Tibial nerve (tissue), 4 donors: ENCODE results near the gene CHD6. TPM values are rescaled to one million over a fixed set of nuclear protein-coding genes. Genes with fewer than 3 reads are reported as not detected.

Experiments used
- DNase-seq, 2 donors: peaks; one replicate each; pipeline ENCODE4 v3.0.0-alpha.2; 2019; ENCODE audit warnings: low spot score in 2 of 2
- H3K27ac ChIP-seq, 4 donors: fragments of 200-600 bp; sonication (generic) in 3 of 4; one replicate each; pipeline ENCODE4 v1.5.1; 2017 to 2019; ENCODE audit warnings: mild to moderate bottlenecking in 1 of 4
- H3K27me3 ChIP-seq, 2 donors: fragments of 200-600 bp; sonication (generic) in 1 of 2; one replicate each; pipeline versions ENCODE4 v1.5.1 to v1.6.0; 2017 to 2019
- H3K36me3 ChIP-seq, 3 donors: fragments of 200-600 bp; sonication (generic); one replicate each; pipeline ENCODE4 v1.5.1; 2018 to 2019
- H3K4me1 ChIP-seq, 4 donors: fragments of 200-600 bp; sonication (generic) in 3 of 4; one replicate each; pipeline ENCODE4 v1.5.1; 2017 to 2019
- H3K4me3 ChIP-seq, 4 donors: fragments of 200-600 bp; sonication (generic) in 3 of 4; one replicate each; pipeline ENCODE4 v1.5.1; 2017 to 2019; ENCODE audit warnings: mild to moderate bottlenecking in 1 of 4, moderate library complexity in 1 of 4
- H3K9me3 ChIP-seq, 4 donors: fragments of 200-600 bp; sonication (generic) in 3 of 4; one replicate each; pipeline ENCODE4 v1.5.1; 2017 to 2019
- CTCF ChIP-seq, 5 experiments: fragments of 200-600 bp in 3 of 5; fragments of 450-650 bp in 2 of 5; sonication (generic) in 3 of 5; IDR thresholded peaks; one replicate each; pipeline ENCODE4 v1.5.1; 2016 to 2019; ENCODE audit warnings: antibody characterized with exemption in 5 of 5, mild to moderate bottlenecking in 3 of 5, moderate library complexity in 2 of 5
- EP300 ChIP-seq, 2 donors: sonication (generic); formaldehyde crosslinking; IDR thresholded peaks; one replicate each; pipeline ENCODE4 v1.6.1; 2017; ENCODE audit warnings: antibody characterized with exemption in 2 of 2, mild to moderate bottlenecking in 1 of 2
- POLR2A ChIP-seq, 2 donors: fragments of 450-650 bp; IDR thresholded peaks; one replicate each; pipeline ENCODE4 v1.6.1; 2017; ENCODE audit warnings: antibody characterized with exemption in 2 of 2, mild to moderate bottlenecking in 2 of 2, moderate library complexity in 2 of 2
- WGBS, 2 donors: methylation state at CpG; one replicate each; pipeline ENCODE4 v1.1.5; 2018; 5-methylcytosine and 5-hydroxymethylcytosine counted together
- total RNA-seq, 4 donors: library from RNA; depleted of rRNA; stranded (reverse); fragments of >200 nt; gene quantifications; one replicate each; pipeline ENCODE4 v1.1.0, GENCODE V29; 2016

CHD6 gene
- total RNA-seq, 4 donors from 2014 or later = 52.0 to 58.2 (median 54.9) TPM

DNA sequence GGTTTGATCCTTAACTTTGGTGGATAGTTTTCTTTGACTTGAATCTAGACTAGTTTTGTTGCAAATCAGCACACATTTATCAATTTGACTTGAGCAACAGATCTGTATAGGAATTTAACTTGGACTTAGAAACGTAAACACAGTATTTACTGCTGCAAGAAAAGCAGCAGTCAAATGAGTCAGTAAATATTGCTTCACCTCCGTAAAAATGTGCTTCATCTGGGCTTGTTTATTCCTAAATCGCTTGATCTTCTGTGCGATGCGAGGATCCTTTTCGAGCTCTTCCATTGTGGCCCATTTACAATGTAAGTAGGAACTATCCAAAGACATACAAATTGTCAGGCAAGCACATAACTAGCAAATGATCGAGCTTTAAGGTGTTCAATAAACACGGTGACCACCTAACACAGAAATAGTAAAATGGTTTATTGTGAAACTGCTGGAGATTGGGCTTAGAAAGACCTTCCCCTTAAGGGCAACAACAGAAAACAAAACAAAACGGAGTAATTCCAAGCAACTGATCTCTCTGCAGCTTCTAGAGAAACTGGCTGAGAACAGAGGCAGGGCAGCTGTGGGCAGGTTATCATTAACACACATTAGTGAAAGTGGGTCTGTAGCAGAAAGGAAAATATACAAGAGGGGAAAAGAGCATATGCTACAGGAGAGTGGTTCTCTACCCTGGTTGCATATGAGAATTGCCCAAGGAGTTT lies 120.8 kb downstream of the CHD6 start:
- Histone ChIP-seq H3K27me3 (no peaks in the 10 kb centered on the region), H3K36me3 (peaks cover 0 to 55% (median 5%) of the 10 kb centered on the region in 3 donors), H3K9me3 (no peaks in the 10 kb centered on the region), H3K4me1 (peaks cover 0 to 3% (median 0%) of the 10 kb centered on the region in 4 donors), H3K4me3 (no peak overlapping the region), H3K27ac (no peak overlapping the region)
- no peak for DNase-seq
- WGBS, 2 donors = 93 to 94% methylated on average over 9 of the region's 9 CpGs
- no peak for TF ChIP-seq EP300 (IDR thresholded peaks at IDR 0.05)
- TF ChIP-seq POLR2A (IDR thresholded peaks at IDR 0.05) = no peak
- TF ChIP-seq CTCF (IDR thresholded peaks at IDR 0.05) = no peak

DNA sequence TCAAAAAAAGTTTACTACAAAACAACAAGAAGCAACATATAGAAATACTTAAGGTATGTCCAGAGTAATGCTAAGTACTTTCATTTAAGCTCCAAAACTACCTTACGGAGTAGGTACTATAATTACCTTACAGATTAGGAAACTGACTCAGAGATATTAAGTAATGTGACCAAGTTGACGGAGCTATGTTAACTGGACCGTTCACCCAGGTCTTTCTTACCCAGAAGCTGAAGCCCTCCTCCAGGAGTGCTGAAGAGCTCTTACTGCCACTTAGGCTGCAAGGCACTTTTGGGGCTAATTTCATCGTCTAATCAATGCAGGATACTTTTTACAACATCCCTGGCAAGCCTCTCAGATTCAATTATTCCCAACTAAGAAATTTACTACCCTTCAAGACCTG lies 123.7 kb downstream of the CHD6 start:
- Histone ChIP-seq H3K36me3 (peaks cover 3 to 82% (median 5%) of the 10 kb centered on the region in 3 donors), H3K9me3 (no peaks in the 10 kb centered on the region), H3K4me3 (no peak overlapping the region), H3K27ac (no peak overlapping the region), H3K27me3 (no peaks in the 10 kb centered on the region), H3K4me1 (no peaks in the 10 kb centered on the region)
- no peak for TF ChIP-seq POLR2A (IDR thresholded peaks at IDR 0.05)
- TF ChIP-seq EP300 (IDR thresholded peaks at IDR 0.05) = no peak
- TF ChIP-seq CTCF (IDR thresholded peaks at IDR 0.05) = no peak
- no peak for DNase-seq
- 85 to 90% methylated on average over 4 of the region's 4 CpGs for WGBS, 2 donors

GRCh38 chr20:41483553-41483930 lies 134.6 kb downstream of the CHD6 start:
- Histone ChIP-seq H3K9me3 (peaks cover 0 to 4% (median 0%) of the 10 kb centered on the region in 4 donors), H3K4me3 (no peak overlapping the region), H3K27me3 (no peaks in the 10 kb centered on the region), H3K36me3 (peaks cover 0 to 85% (median 9%) of the 10 kb centered on the region in 3 donors), H3K27ac (no peak overlapping the region), H3K4me1 (no peaks in the 10 kb centered on the region)
- DNase-seq = no peak
- TF ChIP-seq EP300 (IDR thresholded peaks at IDR 0.05) = no peak
- no peak for TF ChIP-seq CTCF (IDR thresholded peaks at IDR 0.05)
- no peak for TF ChIP-seq POLR2A (IDR thresholded peaks at IDR 0.05)
- 84 to 92% methylated on average over 1 of the region's 1 CpG for WGBS, 2 donors

- Histone ChIP-seq H3K27me3 (no peaks in the 10 kb centered on the region), H3K4me1 (no peaks in the 10 kb centered on the region), H3K36me3 (peaks cover 0 to 85% (median 9%) of the 10 kb centered on the region in 3 donors), H3K27ac (no peak overlapping the region), H3K9me3 (peaks cover 0 to 4% (median 0%) of the 10 kb centered on the region in 4 donors), H3K4me3 (no peak overlapping the region)
- no peak for TF ChIP-seq POLR2A (IDR thresholded peaks at IDR 0.05)
- no peak for TF ChIP-seq CTCF (IDR thresholded peaks at IDR 0.05)
- TF ChIP-seq EP300 (IDR thresholded peaks at IDR 0.05) = no peak
- 76 to 80% methylated on average over 6 of the region's 6 CpGs for WGBS, 2 donors
- no peak for DNase-seq
Measured at GRCh38 chr20:41482647-41483552, 135.3 kb downstream of the CHD6 start.
